ENCODE results near the gene SPTBN5. TPM values are rescaled to one million over a fixed set of nuclear protein-coding genes. Genes with fewer than 3 reads are reported as not detected.

SPTBN5 gene
- total RNA-seq, 1 experiment from 2014 or later: 2.1 TPM

DNA sequence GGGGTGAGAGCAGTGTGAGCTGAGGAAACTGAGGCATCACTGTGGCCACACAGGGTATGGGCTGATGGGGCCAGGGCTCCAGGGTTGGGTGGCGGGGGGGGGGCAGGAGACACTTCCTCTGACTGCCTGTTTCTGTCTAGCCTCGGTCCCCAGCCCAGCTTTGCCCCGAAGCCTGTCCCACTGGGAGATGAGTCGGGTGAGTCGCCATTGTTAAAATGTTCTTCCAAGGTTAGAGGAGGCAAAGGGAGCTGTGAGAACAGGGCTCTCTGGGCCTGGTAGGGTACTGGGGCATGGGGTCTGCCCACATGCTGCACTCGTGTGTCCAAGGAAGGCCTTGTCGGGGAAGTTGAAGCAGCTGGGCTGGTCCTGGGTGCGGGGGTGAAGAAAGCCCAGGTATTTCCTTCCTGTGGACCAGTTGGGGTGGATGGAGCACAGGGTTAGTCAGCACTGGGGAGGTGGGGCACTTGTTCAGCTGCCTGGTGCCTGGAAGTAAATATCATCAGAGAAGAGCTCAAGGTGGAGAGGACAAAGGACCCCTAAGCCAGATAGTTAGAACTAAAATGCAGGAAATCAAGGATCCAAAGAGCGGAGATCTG lies 74.3 kb downstream of the SPTBN5 start:
- H3K27me3 ChIP-seq (ENCODE audit: control insufficient read depth, insufficient read depth, low read length): no peaks in the 10 kb centered on the region
- no TSS peak for BruUV-seq (replicated peaks)
- peaks cover 4% of the 10 kb centered on the region; the same call in 1 of the 2 replicates for H3K36me3 ChIP-seq (ENCODE audit: control insufficient read depth, insufficient read depth, low read length)
- no peaks in the 10 kb centered on the region for H3K9me3 ChIP-seq (ENCODE audit: control insufficient read depth, insufficient read depth, low read depth, low read length)
- DNase-seq (ENCODE audit: low read depth, low spot score) (no peak), ATAC-seq (no peak)
- TF ChIP-seq POLR2AphosphoS5 (IDR thresholded peaks at IDR 0.05; ENCODE audit: low read depth, low read length): no peak
- TF ChIP-seq, protein P1, sequence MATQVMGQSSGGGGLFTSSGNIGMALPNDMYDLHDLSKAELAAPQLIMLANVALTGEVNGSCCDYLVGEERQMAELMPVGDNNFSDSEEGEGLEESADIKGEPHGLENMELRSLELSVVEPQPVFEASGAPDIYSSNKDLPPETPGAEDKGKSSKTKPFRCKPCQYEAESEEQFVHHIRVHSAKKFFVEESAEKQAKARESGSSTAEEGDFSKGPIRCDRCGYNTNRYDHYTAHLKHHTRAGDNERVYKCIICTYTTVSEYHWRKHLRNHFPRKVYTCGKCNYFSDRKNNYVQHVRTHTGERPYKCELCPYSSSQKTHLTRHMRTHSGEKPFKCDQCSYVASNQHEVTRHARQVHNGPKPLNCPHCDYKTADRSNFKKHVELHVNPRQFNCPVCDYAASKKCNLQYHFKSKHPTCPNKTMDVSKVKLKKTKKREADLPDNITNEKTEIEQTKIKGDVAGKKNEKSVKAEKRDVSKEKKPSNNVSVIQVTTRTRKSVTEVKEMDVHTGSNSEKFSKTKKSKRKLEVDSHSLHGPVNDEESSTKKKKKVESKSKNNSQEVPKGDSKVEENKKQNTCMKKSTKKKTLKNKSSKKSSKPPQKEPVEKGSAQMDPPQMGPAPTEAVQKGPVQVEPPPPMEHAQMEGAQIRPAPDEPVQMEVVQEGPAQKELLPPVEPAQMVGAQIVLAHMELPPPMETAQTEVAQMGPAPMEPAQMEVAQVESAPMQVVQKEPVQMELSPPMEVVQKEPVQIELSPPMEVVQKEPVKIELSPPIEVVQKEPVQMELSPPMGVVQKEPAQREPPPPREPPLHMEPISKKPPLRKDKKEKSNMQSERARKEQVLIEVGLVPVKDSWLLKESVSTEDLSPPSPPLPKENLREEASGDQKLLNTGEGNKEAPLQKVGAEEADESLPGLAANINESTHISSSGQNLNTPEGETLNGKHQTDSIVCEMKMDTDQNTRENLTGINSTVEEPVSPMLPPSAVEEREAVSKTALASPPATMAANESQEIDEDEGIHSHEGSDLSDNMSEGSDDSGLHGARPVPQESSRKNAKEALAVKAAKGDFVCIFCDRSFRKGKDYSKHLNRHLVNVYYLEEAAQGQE (IDR thresholded peaks at IDR 0.05; ENCODE audit: insufficient read depth in 1 of 2, low read depth in 2 of 2, low read length in 1 of 2): no peak
- TF ChIP-seq SIN3A (IDR thresholded peaks at IDR 0.05; ENCODE audit: borderline replicate concordance, insufficient read depth, low read depth, low read length): no peak
- in situ Hi-C loops (cut with HindIII; ENCODE audit: low pct_unique_long_range_greater_than_20kb, low sequenced_read_pairs): no loop called here
- H3K4me1 ChIP-seq (ENCODE audit: control insufficient read depth, insufficient read depth, low read length): no peaks in the 10 kb centered on the region
- no peak overlapping the region for H3K4me3 ChIP-seq (ENCODE audit: low read depth in 2 of 2, low read length in 2 of 2)
- CTCF ChIA-PET: no interaction called here
- POLR2A ChIA-PET: no interaction called here
- H3K27ac ChIP-seq (ENCODE audit: low read length): no peak overlapping the region
- intact Hi-C loops (cut with micrococcal nuclease; ENCODE audit: unreplicated experiment): loop anchor here (10.0 kb wide), 1 partner anchor 215 kb away; no protein-coding TSS in a partner anchor

DNA sequence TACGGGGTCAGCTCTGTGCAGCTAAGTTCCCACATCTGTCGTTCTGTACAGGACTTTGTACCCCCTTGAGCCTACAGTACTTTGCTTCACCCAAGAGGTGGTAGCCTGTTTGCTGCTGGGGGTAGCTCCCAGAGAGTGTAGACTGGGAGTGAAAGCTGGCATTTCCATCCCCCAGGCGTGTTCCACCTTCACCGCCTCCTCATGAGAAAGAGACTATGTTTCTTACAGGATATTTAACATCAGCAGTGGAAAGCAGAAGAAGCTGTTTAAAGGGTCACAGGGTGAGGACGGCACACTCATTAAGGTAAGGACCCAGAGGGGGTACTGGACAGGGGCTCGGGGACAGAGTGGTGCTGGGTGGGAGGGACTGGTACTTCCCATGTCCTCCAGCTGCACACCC lies 76.1 kb downstream of the SPTBN5 start:
- Histone ChIP-seq H3K36me3 (ENCODE audit: control insufficient read depth, insufficient read depth, low read length) (peaks cover 4% of the 10 kb centered on the region; the same call in 1 of the 2 replicates), H3K4me1 (ENCODE audit: control insufficient read depth, insufficient read depth, low read length) (no peaks in the 10 kb centered on the region), H3K27ac (ENCODE audit: low read length) (no peak overlapping the region), H3K27me3 (ENCODE audit: control insufficient read depth, insufficient read depth, low read length) (no peaks in the 10 kb centered on the region), H3K4me3 (ENCODE audit: low read depth in 2 of 2, low read length in 2 of 2) (no peak overlapping the region), H3K9me3 (ENCODE audit: control insufficient read depth, insufficient read depth, low read depth, low read length) (no peaks in the 10 kb centered on the region)
- no peak for DNase-seq (ENCODE audit: low read depth, low spot score)
- in situ Hi-C loops (cut with HindIII; ENCODE audit: low pct_unique_long_range_greater_than_20kb, low sequenced_read_pairs): no loop called here
- BruUV-seq (replicated peaks): no TSS peak
- ATAC-seq: no peak
- intact Hi-C loops (cut with micrococcal nuclease; ENCODE audit: unreplicated experiment): loop anchor here (10.0 kb wide), 1 partner anchor 213 kb away; no protein-coding TSS in a partner anchor
- POLR2A ChIA-PET: no interaction called here
- CTCF ChIA-PET: no interaction called here
- TF ChIP-seq POLR2AphosphoS5 (IDR thresholded peaks at IDR 0.05; ENCODE audit: low read depth, low read length): no peak
- no peak for TF ChIP-seq TCF7L2 (IDR thresholded peaks at IDR 0.05; ENCODE audit: low read depth, low read length)
- TF ChIP-seq SIN3A (IDR thresholded peaks at IDR 0.05; ENCODE audit: borderline replicate concordance, insufficient read depth, low read depth, low read length): no peak
- TF ChIP-seq, protein P2, sequence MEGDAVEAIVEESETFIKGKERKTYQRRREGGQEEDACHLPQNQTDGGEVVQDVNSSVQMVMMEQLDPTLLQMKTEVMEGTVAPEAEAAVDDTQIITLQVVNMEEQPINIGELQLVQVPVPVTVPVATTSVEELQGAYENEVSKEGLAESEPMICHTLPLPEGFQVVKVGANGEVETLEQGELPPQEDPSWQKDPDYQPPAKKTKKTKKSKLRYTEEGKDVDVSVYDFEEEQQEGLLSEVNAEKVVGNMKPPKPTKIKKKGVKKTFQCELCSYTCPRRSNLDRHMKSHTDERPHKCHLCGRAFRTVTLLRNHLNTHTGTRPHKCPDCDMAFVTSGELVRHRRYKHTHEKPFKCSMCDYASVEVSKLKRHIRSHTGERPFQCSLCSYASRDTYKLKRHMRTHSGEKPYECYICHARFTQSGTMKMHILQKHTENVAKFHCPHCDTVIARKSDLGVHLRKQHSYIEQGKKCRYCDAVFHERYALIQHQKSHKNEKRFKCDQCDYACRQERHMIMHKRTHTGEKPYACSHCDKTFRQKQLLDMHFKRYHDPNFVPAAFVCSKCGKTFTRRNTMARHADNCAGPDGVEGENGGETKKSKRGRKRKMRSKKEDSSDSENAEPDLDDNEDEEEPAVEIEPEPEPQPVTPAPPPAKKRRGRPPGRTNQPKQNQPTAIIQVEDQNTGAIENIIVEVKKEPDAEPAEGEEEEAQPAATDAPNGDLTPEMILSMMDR (IDR thresholded peaks at IDR 0.05): no peak
- TF ChIP-seq, protein P1 (IDR thresholded peaks at IDR 0.05; ENCODE audit: insufficient read depth in 1 of 2, low read depth in 2 of 2, low read length in 1 of 2): no peak
